SK-N-SH treated with all-trans-retinoic acid at 6 μM for 48 hours (cell line): ENCODE results near the gene LSS.

Experiments
- ARNTL ChIP-seq: fragments of 450-650 bp; formaldehyde crosslinking; IDR thresholded peaks from 2 replicates; pipeline ENCODE4 v1.5.0; 2020; ENCODE audit warnings: low read depth, mild to moderate bottlenecking, moderate library complexity, borderline replicate concordance
- CREB5 ChIP-seq: fragments of 250-450 bp; sonication (Bioruptor Pico); IDR thresholded peaks from 2 replicates; pipeline ENCODE4 v1.5.1; 2020; ENCODE audit warnings: low read depth, mild to moderate bottlenecking, moderate library complexity
- ISL1 ChIP-seq: fragments of 250-450 bp; sonication (Bioruptor Pico); IDR thresholded peaks from 2 replicates; pipeline ENCODE4 v2.1.2; 2022; ENCODE audit warnings: mild to moderate bottlenecking, moderate library complexity
- ZNF8 ChIP-seq: fragments of 450-650 bp; formaldehyde crosslinking; IDR thresholded peaks from 2 replicates; pipeline ENCODE4 v1.5.0; 2020; ENCODE audit warnings: mild to moderate bottlenecking, moderate library complexity

GRCh38 chr21:46223217-46223616 is 5.4 kb downstream of the LSS start:
- TF ChIP-seq ISL1 (CRISPR knock-in tag), result no peak
- TF ChIP-seq ARNTL (CRISPR knock-in tag), result no peak
- TF ChIP-seq CREB5, result no peak
- no peak for TF ChIP-seq ZNF8 (CRISPR knock-in tag)
